ENCODE results near the gene VCX3A.
"Not testable (repeated sequence)": the region's sequence is repeated elsewhere in the genome, so short reads cannot be mapped to it uniquely, and the experiment has no call there.

The VCX3A gene

DNA sequence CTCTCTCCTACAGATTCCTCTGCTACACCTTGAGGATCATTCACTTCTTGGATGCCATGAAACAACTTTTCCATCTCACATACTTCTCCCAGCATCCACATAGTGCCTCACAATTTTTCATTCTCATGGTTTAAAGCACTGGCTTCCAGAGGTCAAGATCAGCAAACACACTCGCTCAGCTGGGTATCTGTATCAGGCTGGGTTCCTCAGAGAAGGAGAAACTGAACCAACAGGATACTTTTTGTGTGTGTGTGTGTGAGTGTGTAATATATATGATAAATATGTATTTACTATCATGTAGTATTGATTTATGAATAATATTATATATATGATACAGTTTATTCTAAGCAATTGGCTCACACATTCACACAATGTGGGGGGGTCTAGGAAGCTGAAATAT, at the start of gene VCX3A:
VCX3A (minus strand) TSS at position 101 of the 400 bp plus-strand sequence. CDS start 621 bp downstream, outside the sequence.
- DNase-seq: not testable (repeated sequence)

GRCh38 chrX:6574762-6575161, 39.8 kb upstream of the VCX3A start:
- no peak for DNase-seq

- DNase-seq: no peak
These were observed 33.1 kb upstream of the VCX3A start for GRCh38 chrX:6568031-6568430.

DNA sequence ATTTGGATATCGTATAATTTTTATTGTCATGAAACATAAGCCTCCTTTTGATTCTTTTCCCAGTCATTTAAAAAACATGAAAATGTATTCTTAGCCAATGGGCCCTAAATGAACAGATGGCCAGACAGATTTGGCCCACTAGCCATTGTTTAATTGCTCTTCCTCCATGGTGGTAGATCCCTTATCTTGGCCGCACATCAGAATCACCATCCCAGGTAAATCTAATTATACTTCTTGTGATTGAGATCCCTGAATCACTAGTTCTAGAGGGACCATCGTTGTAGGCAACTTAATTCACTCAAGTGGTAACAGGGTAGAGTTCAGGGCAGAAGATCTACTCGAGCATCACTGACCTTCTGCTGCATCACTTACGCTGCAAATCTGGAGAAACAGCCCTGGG, 24.1 kb upstream of the VCX3A start:
- no peak for DNase-seq

DNA sequence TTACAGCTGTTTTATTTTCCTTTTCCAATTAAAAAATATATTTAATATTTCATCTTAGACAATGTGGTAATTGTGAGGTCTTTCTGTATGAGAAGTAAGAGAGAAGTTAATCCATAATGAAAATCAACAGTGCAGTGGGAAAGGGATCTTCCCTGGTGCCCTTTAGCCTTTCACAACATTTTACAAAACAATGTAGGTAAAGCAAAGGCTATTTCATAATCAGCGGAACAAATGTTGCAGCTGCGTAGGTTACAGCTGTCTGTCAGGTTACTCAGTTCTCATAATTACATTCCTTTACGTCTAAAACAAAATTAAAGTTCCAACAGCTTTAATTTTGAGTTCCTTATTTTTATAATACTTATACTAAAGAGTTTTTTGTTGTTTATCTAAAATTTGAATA, 22.8 kb upstream of the VCX3A start:
- no peak for DNase-seq

DNA sequence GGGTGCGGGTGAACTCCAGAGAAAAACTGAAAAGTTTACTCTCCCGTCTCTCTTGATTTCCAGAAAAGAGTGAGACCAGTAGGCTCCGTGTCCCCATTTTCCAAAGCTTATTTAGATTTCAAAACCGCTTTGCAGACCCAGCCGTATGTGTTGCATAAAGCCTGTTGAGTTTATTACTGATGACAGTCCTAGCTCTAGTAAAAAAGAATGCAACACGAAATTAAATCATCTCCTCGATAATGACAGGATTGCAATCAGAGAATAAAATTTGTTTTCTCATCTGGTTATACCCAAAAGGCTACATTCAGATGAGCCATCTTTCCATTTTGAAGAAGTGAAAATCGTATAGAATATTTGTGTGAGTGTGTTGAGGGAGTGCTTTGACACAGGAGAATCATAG, 16.1 kb upstream of the VCX3A start:
- no peak for DNase-seq

- DNase-seq: no peak
These were observed 10.8 kb upstream of the VCX3A start for GRCh38 chrX:6545712-6546111.

DNA sequence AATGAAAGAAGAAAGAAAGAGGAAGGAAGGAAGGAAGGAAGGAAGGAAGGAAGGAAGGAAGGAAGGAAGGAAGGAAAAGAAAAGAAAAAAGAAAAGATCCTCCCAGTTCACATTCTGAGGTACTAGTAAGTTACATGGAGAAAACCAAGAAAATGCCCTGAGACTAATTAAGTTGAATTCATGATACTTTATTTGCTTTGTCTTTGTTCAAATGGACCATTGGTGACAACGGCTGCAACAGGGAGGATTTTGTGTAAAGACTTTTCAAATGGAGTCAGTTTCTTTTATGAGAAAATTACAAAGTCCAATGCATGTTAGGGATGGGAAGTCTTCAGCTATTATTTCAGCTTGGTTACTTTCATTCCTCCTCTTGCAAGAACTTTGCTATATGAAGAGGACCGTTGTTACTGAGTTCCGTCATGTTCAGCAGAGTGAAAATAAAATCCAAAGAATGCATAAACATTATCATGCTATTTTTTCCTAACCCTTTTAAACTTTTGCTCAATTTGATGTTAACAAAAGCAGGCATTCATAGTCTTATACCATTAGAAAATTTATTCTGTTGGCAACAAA, 8.3 kb downstream of the VCX3A start:
- no peak for DNase-seq

GRCh38 chrX:6517376-6517775, 17.5 kb downstream of the VCX3A start:
- DNase-seq: no peak

GRCh38 chrX:6506444-6506843, 28.5 kb downstream of the VCX3A start:
- DNase-seq: no peak

GRCh38 chrX:6505960-6506359, 29.0 kb downstream of the VCX3A start:
- no peak for DNase-seq

GRCh38 chrX:6500719-6501118, 34.2 kb downstream of the VCX3A start:
- DNase-seq: no peak

DNA sequence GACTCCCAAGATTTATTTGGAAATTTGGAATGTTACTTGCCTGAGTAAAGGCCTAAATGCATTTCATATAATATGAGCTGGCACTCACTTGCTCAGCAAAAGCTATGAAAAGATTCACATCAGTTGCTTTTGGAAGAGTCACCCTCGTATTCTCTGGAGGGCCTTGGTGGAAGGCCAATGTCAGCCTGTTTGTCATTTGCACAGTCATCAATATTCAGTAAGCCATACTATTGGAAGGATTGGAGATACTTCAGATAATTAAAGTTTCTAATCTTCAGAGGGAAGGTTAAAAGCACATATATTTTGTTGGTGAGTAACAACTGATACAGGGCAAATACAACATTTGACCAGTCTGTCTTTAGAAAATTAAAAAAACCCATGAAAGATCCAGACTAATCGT, 36.6 kb downstream of the VCX3A start:
- DNase-seq: no peak
